ENCODE results near the gene MVB12B.

Gene MVB12B

DNA sequence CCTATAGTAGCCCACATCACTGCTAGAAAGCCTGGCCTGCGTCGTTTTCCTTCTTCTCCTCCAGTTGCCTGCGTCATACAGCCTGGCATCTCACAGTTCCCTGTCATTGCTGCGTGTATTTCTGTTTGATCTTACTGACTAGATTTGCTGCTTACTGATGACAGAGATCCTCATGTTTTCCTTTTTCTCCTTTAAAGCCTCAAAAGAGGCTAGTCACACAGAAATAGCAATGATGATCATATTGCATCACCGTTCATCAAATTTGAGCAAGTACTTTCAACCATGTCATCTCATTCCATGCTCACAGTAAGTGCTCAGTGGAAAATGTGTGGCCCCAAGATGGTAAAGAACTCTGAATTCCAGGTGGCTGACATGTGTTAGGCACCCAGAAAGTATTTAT is 76.8 kb downstream of the MVB12B start:
- H3K4me3 ChIP-seq (ENCODE audit: control insufficient read depth, low read depth, low read length): no peak overlapping the region
- no peak for DNase-seq (ENCODE audit: low read depth)
- TF ChIP-seq, protein P1, sequence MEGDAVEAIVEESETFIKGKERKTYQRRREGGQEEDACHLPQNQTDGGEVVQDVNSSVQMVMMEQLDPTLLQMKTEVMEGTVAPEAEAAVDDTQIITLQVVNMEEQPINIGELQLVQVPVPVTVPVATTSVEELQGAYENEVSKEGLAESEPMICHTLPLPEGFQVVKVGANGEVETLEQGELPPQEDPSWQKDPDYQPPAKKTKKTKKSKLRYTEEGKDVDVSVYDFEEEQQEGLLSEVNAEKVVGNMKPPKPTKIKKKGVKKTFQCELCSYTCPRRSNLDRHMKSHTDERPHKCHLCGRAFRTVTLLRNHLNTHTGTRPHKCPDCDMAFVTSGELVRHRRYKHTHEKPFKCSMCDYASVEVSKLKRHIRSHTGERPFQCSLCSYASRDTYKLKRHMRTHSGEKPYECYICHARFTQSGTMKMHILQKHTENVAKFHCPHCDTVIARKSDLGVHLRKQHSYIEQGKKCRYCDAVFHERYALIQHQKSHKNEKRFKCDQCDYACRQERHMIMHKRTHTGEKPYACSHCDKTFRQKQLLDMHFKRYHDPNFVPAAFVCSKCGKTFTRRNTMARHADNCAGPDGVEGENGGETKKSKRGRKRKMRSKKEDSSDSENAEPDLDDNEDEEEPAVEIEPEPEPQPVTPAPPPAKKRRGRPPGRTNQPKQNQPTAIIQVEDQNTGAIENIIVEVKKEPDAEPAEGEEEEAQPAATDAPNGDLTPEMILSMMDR (conservative IDR thresholded peaks at IDR 0.05; ENCODE audit: control insufficient read depth, insufficient read depth, low read depth, low read length): no peak

DNA sequence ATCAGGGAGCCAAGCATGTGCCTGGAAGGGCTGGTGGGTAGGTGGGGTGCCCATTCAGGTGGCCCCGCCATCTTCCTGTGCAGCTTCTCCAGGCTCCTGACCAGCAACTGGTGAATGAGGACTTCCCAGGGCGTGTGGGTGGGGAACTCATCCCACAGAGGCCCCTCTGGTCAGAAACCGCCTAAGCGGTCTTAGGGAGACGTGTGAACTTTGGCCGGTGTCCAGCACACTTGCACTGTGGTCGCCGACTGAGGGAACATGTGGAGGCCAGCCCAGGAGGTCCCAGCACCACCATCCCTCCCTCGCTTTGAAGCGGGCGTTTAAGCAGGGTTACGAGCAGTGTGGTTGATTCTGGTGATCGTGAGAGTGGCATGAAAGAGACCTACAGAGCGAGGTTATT is 77.8 kb downstream of the MVB12B start:
- DNase-seq (ENCODE audit: low read depth): no peak
- TF ChIP-seq, protein P1 (conservative IDR thresholded peaks at IDR 0.05; ENCODE audit: control insufficient read depth, insufficient read depth, low read depth, low read length): no peak
- H3K4me3 ChIP-seq (ENCODE audit: control insufficient read depth, low read depth, low read length): no peak overlapping the region

DNA sequence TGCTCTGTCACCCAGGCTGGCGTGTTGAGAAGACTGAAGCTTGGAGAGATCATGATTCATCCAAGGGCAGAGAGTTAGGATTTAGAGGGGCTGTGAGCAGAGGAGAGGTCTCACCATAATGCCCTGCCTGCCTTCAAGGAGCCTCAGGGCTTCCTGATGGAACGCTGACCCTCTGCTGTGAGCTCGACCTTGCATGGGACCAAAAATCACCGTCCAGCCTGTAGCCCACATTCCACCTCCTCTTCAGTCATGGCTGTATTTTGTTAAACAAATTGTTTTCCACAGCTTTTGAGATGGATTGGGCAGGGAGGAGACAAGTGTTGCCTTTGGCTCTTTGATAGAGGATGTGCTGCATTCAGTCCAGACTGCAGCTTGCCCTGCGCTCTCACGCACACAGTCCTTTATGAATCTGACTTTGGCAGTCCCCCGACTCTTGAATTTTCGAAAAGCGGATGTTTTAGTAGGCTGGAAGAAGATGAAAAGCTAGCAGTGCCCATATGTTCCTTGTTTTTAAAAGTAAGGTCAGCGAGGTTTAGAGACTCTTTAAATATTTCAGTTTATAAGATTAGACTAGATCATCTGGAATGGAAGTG is 79.5 kb downstream of the MVB12B start:
- no peak for DNase-seq (ENCODE audit: low read depth)
- TF ChIP-seq, protein P1 (conservative IDR thresholded peaks at IDR 0.05; ENCODE audit: control insufficient read depth, insufficient read depth, low read depth, low read length): no peak
- H3K4me3 ChIP-seq (ENCODE audit: control insufficient read depth, low read depth, low read length): no peak overlapping the region

DNA sequence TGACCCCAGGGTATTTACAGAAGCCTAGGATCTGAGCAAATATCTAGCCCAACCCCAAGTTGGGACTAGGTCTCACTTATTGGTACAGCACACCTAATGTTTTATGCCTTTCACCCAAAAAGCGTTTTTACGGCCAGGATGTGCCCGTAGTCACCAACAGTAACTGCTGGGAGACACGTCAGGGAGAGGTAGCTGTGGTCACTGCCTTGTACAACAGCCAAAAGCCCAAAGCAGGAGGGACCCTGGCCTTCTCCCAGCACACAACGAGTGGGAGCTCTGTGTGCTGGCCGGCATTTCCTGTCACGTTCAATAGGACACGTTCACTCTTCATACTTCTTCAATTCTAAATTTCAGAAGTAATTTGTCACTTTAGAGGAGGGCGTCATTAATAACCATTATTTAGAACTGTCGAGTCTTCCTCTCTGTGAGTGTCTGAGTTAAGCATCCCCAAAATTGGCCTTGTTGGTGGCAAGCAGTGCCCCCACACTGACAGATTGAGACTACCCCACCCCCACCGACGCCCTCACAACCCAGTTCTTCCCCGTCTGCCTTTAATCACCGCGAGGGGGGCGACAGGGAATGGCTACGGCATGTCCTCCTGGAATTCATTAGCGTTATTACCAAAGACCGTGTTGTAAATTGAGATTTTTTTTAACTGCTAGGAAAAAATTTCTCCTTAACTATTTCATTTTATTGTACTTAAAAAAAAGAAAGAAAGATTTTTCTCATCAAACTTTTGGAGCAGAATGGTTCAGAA is 80.7 kb downstream of the MVB12B start:
- TF ChIP-seq, protein P1 (conservative IDR thresholded peaks at IDR 0.05; ENCODE audit: control insufficient read depth, insufficient read depth, low read depth, low read length): no peak
- DNase-seq (ENCODE audit: low read depth): peak; percentile 24
- H3K4me3 ChIP-seq (ENCODE audit: control insufficient read depth, low read depth, low read length): no peak overlapping the region

DNA sequence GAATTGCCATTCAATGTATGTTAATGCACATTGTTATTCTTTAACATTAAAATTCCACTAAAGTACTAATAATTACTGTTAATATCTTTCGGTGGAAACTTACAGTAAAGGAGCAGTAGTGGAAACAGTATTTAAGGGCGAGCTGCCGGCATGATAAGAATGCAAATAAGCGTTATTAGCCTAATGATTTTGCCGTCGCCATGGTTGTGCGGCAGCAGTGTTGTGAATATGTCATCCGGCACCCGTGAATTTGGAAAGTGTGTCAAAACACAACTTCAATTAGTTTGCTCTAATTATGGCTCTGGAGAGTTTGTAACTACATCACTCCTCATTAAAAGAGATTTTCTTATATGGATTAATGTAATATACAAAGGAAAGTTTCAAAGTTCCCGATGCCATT is 81.4 kb downstream of the MVB12B start:
- H3K4me3 ChIP-seq (ENCODE audit: control insufficient read depth, low read depth, low read length): no peak overlapping the region
- no peak for DNase-seq (ENCODE audit: low read depth)
- TF ChIP-seq, protein P1 (conservative IDR thresholded peaks at IDR 0.05; ENCODE audit: control insufficient read depth, insufficient read depth, low read depth, low read length): no peak

DNA sequence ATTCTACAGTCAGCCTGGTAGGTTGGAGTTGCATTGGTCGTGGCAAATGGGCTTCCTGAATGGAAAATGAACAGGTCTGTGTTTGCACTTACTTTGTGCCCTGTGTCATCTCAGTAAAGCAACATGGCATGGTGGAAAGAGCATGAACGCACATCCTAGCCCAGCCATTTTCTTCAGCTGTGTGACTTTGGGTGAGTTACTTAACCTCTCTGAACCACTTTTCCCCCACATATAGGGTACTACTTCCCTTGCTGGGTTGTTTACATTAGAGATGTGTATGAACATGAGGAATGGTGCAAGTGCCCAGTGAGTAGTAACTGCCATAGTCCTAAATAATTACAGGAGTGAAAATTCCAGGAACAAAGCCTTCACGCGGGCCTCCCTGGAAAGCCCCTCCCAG is 83.6 kb downstream of the MVB12B start:
- TF ChIP-seq, protein P1 (conservative IDR thresholded peaks at IDR 0.05; ENCODE audit: control insufficient read depth, insufficient read depth, low read depth, low read length): no peak
- no peak overlapping the region for H3K4me3 ChIP-seq (ENCODE audit: control insufficient read depth, low read depth, low read length)
- no peak for DNase-seq (ENCODE audit: low read depth)

Data from fibroblast of mammary gland (primary cell).